Tibial nerve (tissue), 4 donors: ENCODE data around the gene RARB.

Experiments used
- CTCF ChIP-seq, 5 experiments: fragments of 200-600 bp in 3 of 5; fragments of 450-650 bp in 2 of 5; sonication (generic) in 3 of 5; IDR thresholded peaks; one replicate each; pipeline ENCODE4 v1.5.1; 2016 to 2019; ENCODE audit warnings: antibody characterized with exemption in 5 of 5, mild to moderate bottlenecking in 3 of 5, moderate library complexity in 2 of 5
- EP300 ChIP-seq, 2 donors: sonication (generic); formaldehyde crosslinking; IDR thresholded peaks; one replicate each; pipeline ENCODE4 v1.6.1; 2017; ENCODE audit warnings: antibody characterized with exemption in 2 of 2, mild to moderate bottlenecking in 1 of 2
- POLR2A ChIP-seq, 2 donors: fragments of 450-650 bp; IDR thresholded peaks; one replicate each; pipeline ENCODE4 v1.6.1; 2017; ENCODE audit warnings: antibody characterized with exemption in 2 of 2, mild to moderate bottlenecking in 2 of 2, moderate library complexity in 2 of 2

- TF ChIP-seq EP300 (IDR thresholded peaks at IDR 0.05) (no peak), POLR2A (IDR thresholded peaks at IDR 0.05) (no peak), CTCF (IDR thresholded peaks at IDR 0.05) (no peak)
Observed at GRCh38 chr3:25540273-25540672, 112.2 kb downstream of the RARB start.
